HPDE6-E6E7 (cell line): ENCODE results near the gene ALX3.
A peak's percentile ranks its signal among the peaks of the same experiment; 100 is the strongest.

Source experiments
- DNase-seq: peaks from one replicate; pipeline ENCODE4 v3.0.0; 2011; ENCODE audit warnings: missing footprints; ENCODE audit errors: extremely low spot score

Gene ALX3

GRCh38 chr1:110070671-110071242 lies at the start of gene ALX3:
ALX3 (minus strand) TSS chr1:110070672; CDS start chr1:110070612, 60 bp downstream.
- no peak for DNase-seq

- DNase-seq: no peak
These were observed 49.4 kb upstream of the ALX3 start for GRCh38 chr1:110119843-110120242.

GRCh38 chr1:110118636-110119396 lies 48.3 kb upstream of the ALX3 start:
- no peak for DNase-seq

GRCh38 chr1:110114784-110115183 lies 44.3 kb upstream of the ALX3 start:
- DNase-seq: no peak

- no peak for DNase-seq
These were observed 43.7 kb upstream of the ALX3 start for GRCh38 chr1:110114173-110114572.

GRCh38 chr1:110113551-110113950 lies 43.1 kb upstream of the ALX3 start:
- peak; percentile 22 for DNase-seq

- no peak for DNase-seq
These were observed 42.2 kb upstream of the ALX3 start for GRCh38 chr1:110112656-110113055.

GRCh38 chr1:110112143-110112542 lies 41.7 kb upstream of the ALX3 start, which contains the start of gene UBL4B:
UBL4B (plus strand) TSS chr1:110112443; CDS start chr1:110112535, 92 bp downstream.
- DNase-seq: no peak

- no peak for DNase-seq
These were observed 40.6 kb upstream of the ALX3 start for GRCh38 chr1:110111081-110111480.

- no peak for DNase-seq
These were observed 37.5 kb upstream of the ALX3 start for GRCh38 chr1:110107867-110108469.

- peak; percentile 73 for DNase-seq
These were observed 35.8 kb upstream of the ALX3 start for GRCh38 chr1:110106013-110106941.

GRCh38 chr1:110102081-110102480 lies 31.6 kb upstream of the ALX3 start:
- DNase-seq: no peak

- DNase-seq: no peak
These were observed 29.9 kb upstream of the ALX3 start for GRCh38 chr1:110100335-110100734.

GRCh38 chr1:110098222-110099026 lies 28.0 kb upstream of the ALX3 start:
- no peak for DNase-seq

GRCh38 chr1:110097507-110098221 lies 27.2 kb upstream of the ALX3 start:
- no peak for DNase-seq

GRCh38 chr1:110094931-110095654 lies 24.6 kb upstream of the ALX3 start:
- DNase-seq: no peak

GRCh38 chr1:110092991-110093390 lies 22.5 kb upstream of the ALX3 start:
- DNase-seq: no peak

GRCh38 chr1:110091791-110092190 lies 21.3 kb upstream of the ALX3 start:
- DNase-seq: no peak

GRCh38 chr1:110091381-110091780 lies 20.9 kb upstream of the ALX3 start:
- DNase-seq: no peak
